ENCODE data around the gene RMDN2. TPM values are rescaled to one million over a fixed set of nuclear protein-coding genes. Genes with fewer than 3 reads are reported as not detected.

The RMDN2 gene
- polyA plus RNA-seq, 1 experiment: 5.7 TPM

DNA sequence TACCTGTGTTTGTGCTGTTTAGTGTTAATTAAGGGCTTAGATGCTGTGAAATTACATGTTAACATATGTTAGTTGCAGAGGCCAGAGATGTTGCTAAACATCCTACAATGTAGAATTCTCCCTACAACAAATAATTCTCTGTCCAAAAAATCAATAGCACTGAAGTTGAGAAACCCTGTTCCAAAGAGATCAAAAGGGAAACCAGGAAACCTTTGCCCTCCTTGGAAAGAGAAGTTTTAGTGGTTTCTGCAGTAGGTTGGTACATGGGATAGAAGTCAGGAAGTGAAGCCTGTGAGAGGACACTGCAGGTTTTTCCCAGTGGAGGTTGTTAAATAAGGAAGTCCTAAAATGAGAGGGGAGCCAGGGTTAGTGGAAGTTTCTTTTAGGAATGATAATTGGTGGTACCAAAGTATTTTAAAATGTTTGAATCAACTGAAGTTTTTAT, 6.3 kb upstream of the RMDN2 start:
- ChIA-PET POLR2A (no interaction called here), CTCF (no interaction called here)
- H3K27ac ChIP-seq (ENCODE audit: low read depth, low read length): no peak overlapping the region
- DNase-seq (ENCODE audit: low read depth, low spot score): no peak
- TF ChIP-seq, protein P1, sequence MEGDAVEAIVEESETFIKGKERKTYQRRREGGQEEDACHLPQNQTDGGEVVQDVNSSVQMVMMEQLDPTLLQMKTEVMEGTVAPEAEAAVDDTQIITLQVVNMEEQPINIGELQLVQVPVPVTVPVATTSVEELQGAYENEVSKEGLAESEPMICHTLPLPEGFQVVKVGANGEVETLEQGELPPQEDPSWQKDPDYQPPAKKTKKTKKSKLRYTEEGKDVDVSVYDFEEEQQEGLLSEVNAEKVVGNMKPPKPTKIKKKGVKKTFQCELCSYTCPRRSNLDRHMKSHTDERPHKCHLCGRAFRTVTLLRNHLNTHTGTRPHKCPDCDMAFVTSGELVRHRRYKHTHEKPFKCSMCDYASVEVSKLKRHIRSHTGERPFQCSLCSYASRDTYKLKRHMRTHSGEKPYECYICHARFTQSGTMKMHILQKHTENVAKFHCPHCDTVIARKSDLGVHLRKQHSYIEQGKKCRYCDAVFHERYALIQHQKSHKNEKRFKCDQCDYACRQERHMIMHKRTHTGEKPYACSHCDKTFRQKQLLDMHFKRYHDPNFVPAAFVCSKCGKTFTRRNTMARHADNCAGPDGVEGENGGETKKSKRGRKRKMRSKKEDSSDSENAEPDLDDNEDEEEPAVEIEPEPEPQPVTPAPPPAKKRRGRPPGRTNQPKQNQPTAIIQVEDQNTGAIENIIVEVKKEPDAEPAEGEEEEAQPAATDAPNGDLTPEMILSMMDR (IDR thresholded peaks at IDR 0.05; ENCODE audit: low read depth, low read length): no peak
- no peaks in the 10 kb centered on the region for H3K9me3 ChIP-seq (ENCODE audit: control insufficient read depth, insufficient read depth, low read length)
- no peak overlapping the region for H3K4me3 ChIP-seq (ENCODE audit: low read depth, low read length)
- H3K27me3 ChIP-seq (ENCODE audit: control insufficient read depth, insufficient read depth, low read length): no peaks in the 10 kb centered on the region

DNA sequence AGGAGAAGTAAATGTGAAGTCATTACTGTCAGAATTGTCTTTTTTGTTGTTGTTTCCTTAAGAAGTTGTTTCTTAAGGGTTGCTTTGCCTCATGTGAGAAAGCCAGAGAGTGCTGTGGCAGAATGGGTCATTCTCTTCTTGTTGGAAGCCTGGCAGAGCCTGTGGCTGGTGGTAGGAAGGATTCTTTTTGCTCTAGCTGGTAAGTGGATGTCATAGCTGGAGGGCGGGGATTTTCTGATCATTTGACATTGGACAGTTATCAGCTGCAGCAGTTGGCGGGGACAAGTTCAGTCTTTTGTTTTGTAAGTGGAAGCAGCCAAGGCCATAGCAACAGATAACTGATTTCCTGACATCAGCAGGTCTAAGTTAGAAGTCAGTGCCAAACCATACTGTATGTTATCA, 5.5 kb upstream of the RMDN2 start:
- ChIA-PET CTCF (no interaction called here), POLR2A (no interaction called here)
- TF ChIP-seq, protein P1 (IDR thresholded peaks at IDR 0.05; ENCODE audit: low read depth, low read length): no peak
- no peak for DNase-seq (ENCODE audit: low read depth, low spot score)
- no peaks in the 10 kb centered on the region for H3K9me3 ChIP-seq (ENCODE audit: control insufficient read depth, insufficient read depth, low read length)
- H3K27me3 ChIP-seq (ENCODE audit: control insufficient read depth, insufficient read depth, low read length): no peaks in the 10 kb centered on the region
- H3K27ac ChIP-seq (ENCODE audit: low read depth, low read length): no peak overlapping the region
- no peak overlapping the region for H3K4me3 ChIP-seq (ENCODE audit: low read depth, low read length)

DNA sequence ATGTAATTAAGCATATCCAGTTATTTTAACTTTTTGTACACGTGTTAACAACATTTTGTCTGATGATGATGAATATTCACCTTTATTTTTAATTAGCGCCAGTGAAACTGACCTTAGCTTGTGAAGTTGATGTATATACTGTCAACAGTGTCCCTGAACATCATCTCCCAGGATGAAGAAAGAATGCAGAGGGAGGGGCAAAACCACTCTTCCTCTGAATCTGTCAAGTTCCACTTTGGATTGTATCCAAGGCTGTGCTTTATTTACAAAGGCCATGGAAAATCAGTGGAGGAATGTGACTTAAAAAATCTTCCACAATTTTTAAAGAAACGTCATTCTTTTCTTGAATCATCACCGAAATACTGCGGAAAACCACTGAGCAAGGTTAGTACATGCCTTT, 4.5 kb upstream of the RMDN2 start:
- H3K27ac ChIP-seq (ENCODE audit: low read depth, low read length): no peak overlapping the region
- no peak overlapping the region for H3K4me3 ChIP-seq (ENCODE audit: low read depth, low read length)
- ChIA-PET CTCF (no interaction called here), POLR2A (no interaction called here)
- no peaks in the 10 kb centered on the region for H3K9me3 ChIP-seq (ENCODE audit: control insufficient read depth, insufficient read depth, low read length)
- H3K27me3 ChIP-seq (ENCODE audit: control insufficient read depth, insufficient read depth, low read length): no peaks in the 10 kb centered on the region
- DNase-seq (ENCODE audit: low read depth, low spot score): no peak
- TF ChIP-seq, protein P1 (IDR thresholded peaks at IDR 0.05; ENCODE audit: low read depth, low read length): no peak

DNA sequence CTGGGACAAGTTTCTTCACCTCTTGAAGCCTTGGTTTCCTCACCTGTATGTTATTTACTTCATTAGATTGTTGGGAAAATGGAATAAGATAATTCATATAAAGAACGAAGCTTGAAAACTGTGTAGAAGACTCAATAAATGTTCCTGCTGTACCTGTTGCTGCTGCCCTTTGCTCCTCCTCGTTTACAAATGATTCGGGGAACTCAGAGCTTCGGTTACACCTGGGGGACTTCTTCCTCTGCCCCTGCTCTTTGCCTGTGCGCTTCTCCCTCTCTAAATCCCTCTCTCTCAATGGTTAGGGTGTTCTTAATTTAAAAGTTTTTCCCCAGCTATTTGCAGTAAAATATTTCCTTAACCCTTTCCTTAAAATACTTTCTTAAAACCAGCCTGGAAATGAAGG, 3.3 kb upstream of the RMDN2 start:
- no peak for DNase-seq (ENCODE audit: low read depth, low spot score)
- TF ChIP-seq, protein P1 (IDR thresholded peaks at IDR 0.05; ENCODE audit: low read depth, low read length): no peak
- H3K27me3 ChIP-seq (ENCODE audit: control insufficient read depth, insufficient read depth, low read length): no peaks in the 10 kb centered on the region
- no peak overlapping the region for H3K27ac ChIP-seq (ENCODE audit: low read depth, low read length)
- CTCF ChIA-PET: interaction anchor here (0.7 to 1.0 kb wide), 5 partner anchors 30 to 774 kb away, joined by 3 to 5 read pairs (median 4); no protein-coding TSS in a partner anchor
- H3K4me3 ChIP-seq (ENCODE audit: low read depth, low read length): no peak overlapping the region
- H3K9me3 ChIP-seq (ENCODE audit: control insufficient read depth, insufficient read depth, low read length): no peaks in the 10 kb centered on the region
- POLR2A ChIA-PET: no interaction called here

DNA sequence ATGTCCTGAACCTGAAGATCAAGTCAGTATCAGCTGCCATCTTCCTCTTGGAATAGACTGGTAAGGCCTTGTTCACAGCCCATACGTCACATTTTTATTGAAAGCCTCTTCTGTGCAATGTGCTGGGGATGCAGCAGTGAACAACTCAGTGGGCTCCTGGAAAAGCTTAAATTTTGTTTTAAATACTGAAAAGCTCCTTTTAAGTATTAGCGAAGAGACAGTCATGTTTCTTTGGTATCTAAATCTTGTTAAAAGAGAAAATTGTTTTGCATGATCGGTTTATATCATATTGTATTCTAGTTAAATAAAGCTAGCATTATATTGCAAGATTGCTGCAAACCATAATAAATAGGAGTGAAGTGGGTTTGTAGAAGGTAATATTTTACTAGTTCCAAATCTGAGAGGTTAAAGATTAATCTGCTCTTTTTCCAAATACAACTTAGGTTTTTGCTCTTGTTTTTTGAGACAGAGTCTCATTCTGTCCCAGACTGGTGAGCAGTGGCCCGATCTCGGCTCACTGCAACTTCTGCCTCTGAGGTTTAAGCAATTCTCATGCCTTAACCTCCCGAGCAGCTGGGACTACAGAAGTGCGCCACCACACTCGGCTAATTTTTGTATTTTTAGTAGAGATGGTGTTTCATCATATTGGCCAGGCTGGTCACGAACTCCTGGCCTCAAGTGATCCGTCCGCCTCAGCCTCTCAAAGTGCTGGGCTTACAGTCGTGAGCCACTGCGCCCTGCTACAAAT, 1.6 kb upstream of the RMDN2 start:
- TF ChIP-seq, protein P1 (IDR thresholded peaks at IDR 0.05; ENCODE audit: low read depth, low read length): no peak
- Histone ChIP-seq H3K27me3 (ENCODE audit: control insufficient read depth, insufficient read depth, low read length) (no peaks in the 10 kb centered on the region), H3K27ac (ENCODE audit: low read depth, low read length) (no peak overlapping the region), H3K9me3 (ENCODE audit: control insufficient read depth, insufficient read depth, low read length) (no peaks in the 10 kb centered on the region), H3K4me3 (ENCODE audit: low read depth, low read length) (no peak overlapping the region)
- DNase-seq (ENCODE audit: low read depth, low spot score): no peak
- POLR2A ChIA-PET: no interaction called here
- CTCF ChIA-PET: no interaction called here

All from AG04450 (cell line).